Lower lobe of right lung (tissue), 2 donors: ENCODE data around the gene ZNRF3. TPM values are rescaled to one million over a fixed set of nuclear protein-coding genes. Genes with fewer than 3 reads are reported as not detected.

Experiments used
- ATAC-seq, 2 donors: fragments of 200-7000 bp; cut with Tn5 transposase; one replicate each; pipeline ENCODE4 v1.9.1; 2020 to 2022; ENCODE audit warnings: mild to moderate bottlenecking in 2 of 2, moderate library complexity in 2 of 2
- DNase-seq: peaks from one replicate; pipeline ENCODE4 v3.0.0-alpha.2; 2020
- H3K27ac ChIP-seq: fragments of 200-600 bp; one replicate; pipeline ENCODE4 v1.8.0; 2022
- H3K27me3 ChIP-seq: fragments of 200-600 bp; one replicate; pipeline ENCODE4 v1.8.0; 2022; ENCODE audit warnings: low read depth
- H3K36me3 ChIP-seq: fragments of 200-600 bp; one replicate; pipeline ENCODE4 v1.8.0; 2022; ENCODE audit warnings: mild to moderate bottlenecking
- H3K4me1 ChIP-seq: fragments of 200-600 bp; one replicate; pipeline ENCODE4 v1.8.0; 2022
- H3K4me3 ChIP-seq: fragments of 200-600 bp; one replicate; pipeline ENCODE4 v1.8.0; 2022; ENCODE audit warnings: mild to moderate bottlenecking
- H3K9me3 ChIP-seq: fragments of 200-600 bp; one replicate; pipeline ENCODE4 v1.8.0; 2022
- CTCF ChIP-seq: fragments of 200-600 bp; IDR thresholded peaks from one replicate; pipeline ENCODE4 v1.8.0; 2022; ENCODE audit warnings: antibody characterized with exemption, mild to moderate bottlenecking
- intact Hi-C: fragments of 100-400 bp; cut with DNase I; formaldehyde crosslinking; loops from one replicate; pipeline ENCODE4 v1.11.0; 2022
- total RNA-seq: library from RNA; stranded (reverse); fragmentation: NEBNext Ultra II Directional; extraction: Animal tissue kit (Norgen Biotek cat#: 25700); gene quantifications from one replicate; pipeline ENCODE4 v1.2.1, GENCODE V29; 2021
- donor health status: DM: no; HTN: yes; CAD: no; lungs with severe emphysema.

Gene ZNRF3
- total RNA-seq, 1 donor from 2014 or later = 11.3 TPM

GRCh38 chr22:29049655-29050263 lies 166.4 kb downstream of the ZNRF3 start:
- intact Hi-C loops = loop anchor here (10.0 kb wide), 1 partner anchor 195 kb away; no protein-coding TSS in a partner anchor
- TF ChIP-seq CTCF = no peak
- no peak for DNase-seq
- peaks cover 50% of the 10 kb centered on the region for H3K36me3 ChIP-seq
- no peaks in the 10 kb centered on the region for H3K9me3 ChIP-seq
- H3K4me3 ChIP-seq = no peak overlapping the region
- no peak overlapping the region for H3K27ac ChIP-seq
- no peak for ATAC-seq
- H3K4me1 ChIP-seq = no peaks in the 10 kb centered on the region
- no peaks in the 10 kb centered on the region for H3K27me3 ChIP-seq

DNA sequence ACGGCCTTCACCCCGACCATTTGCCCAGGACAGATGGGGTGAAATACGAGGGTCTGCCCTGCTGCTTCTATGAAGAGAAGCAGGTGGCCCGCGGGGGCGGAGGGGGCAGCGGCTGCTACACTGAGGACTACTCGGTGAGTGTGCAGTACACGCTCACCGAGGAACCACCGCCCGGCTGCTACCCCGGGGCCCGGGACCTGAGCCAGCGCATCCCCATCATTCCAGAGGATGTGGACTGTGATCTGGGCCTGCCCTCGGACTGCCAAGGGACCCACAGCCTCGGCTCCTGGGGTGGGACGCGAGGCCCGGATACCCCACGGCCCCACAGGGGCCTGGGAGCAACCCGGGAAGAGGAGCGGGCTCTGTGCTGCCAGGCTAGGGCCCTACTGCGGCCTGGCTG lies 167.1 kb downstream of the ZNRF3 start:
- TF ChIP-seq CTCF = no peak
- H3K4me3 ChIP-seq = no peak overlapping the region
- H3K4me1 ChIP-seq = no peaks in the 10 kb centered on the region
- ATAC-seq (no peak), DNase-seq (no peak)
- no peak overlapping the region for H3K27ac ChIP-seq
- no peaks in the 10 kb centered on the region for H3K9me3 ChIP-seq
- intact Hi-C loops = no loop called here
- H3K36me3 ChIP-seq = peaks cover 47% of the 10 kb centered on the region
- no peaks in the 10 kb centered on the region for H3K27me3 ChIP-seq

GRCh38 chr22:29053048-29053702 lies 169.8 kb downstream of the ZNRF3 start:
- DNase-seq = no peak
- Histone ChIP-seq H3K36me3 (peaks cover 26% of the 10 kb centered on the region), H3K4me1 (no peaks in the 10 kb centered on the region), H3K27ac (no peak overlapping the region), H3K27me3 (no peaks in the 10 kb centered on the region), H3K4me3 (no peak overlapping the region), H3K9me3 (no peaks in the 10 kb centered on the region)
- no peak for ATAC-seq
- intact Hi-C loops = no loop called here
- TF ChIP-seq CTCF = no peak

DNA sequence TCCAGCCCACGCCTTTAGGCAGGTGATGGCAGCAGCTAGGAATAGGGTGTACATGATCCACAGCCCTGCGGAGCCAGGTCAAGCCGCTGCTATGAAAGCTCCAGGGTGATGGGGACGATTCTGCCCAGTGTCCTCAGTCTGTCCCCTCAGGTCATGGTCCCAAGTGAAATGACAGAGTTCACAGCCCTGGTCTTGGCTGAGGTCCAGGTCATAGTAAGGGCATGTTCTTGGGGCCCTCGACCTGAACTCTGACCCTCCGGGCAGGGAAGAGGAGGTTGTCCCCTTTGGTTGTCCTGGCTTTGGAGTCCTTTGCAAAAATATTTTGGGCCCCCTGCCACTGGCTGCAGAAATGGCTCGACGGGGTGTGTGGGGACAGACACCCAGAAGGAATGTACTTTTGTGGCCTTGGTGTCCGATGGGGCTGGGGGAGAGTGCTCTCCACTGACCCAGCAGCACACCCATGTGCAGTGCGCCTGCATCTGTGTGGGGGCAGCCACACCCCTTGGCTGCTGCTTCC lies 170.9 kb downstream of the ZNRF3 start:
- H3K4me3 ChIP-seq = no peak overlapping the region
- H3K9me3 ChIP-seq = no peaks in the 10 kb centered on the region
- TF ChIP-seq CTCF = no peak
- peaks cover 14% of the 10 kb centered on the region for H3K36me3 ChIP-seq
- H3K27ac ChIP-seq = no peak overlapping the region
- ATAC-seq = no peak
- no peak for DNase-seq
- H3K4me1 ChIP-seq = no peaks in the 10 kb centered on the region
- H3K27me3 ChIP-seq = no peaks in the 10 kb centered on the region
- intact Hi-C loops = no loop called here

GRCh38 chr22:29055192-29055830 lies 171.9 kb downstream of the ZNRF3 start:
- Histone ChIP-seq H3K4me3 (no peak overlapping the region), H3K27me3 (no peaks in the 10 kb centered on the region), H3K27ac (no peak overlapping the region), H3K36me3 (peaks cover 4% of the 10 kb centered on the region), H3K4me1 (no peaks in the 10 kb centered on the region), H3K9me3 (no peaks in the 10 kb centered on the region)
- intact Hi-C loops = no loop called here
- ATAC-seq = no peak
- no peak for DNase-seq
- TF ChIP-seq CTCF = no peak
